Stimulated activated CD8-positive, alpha-beta memory T cell treated with anti-CD3 and anti-CD28 coated beads, Interleukin-15, amount 100 ng/mL, for 48 hours (primary cell): ENCODE measurements around the gene TSC1.

Source experiments
- DNase-seq, 2 donors: peaks; one replicate each; pipeline ENCODE4 v3.0.0-alpha.2; 2020; ENCODE audit warnings: low read depth in 2 of 2

The TSC1 gene

DNA sequence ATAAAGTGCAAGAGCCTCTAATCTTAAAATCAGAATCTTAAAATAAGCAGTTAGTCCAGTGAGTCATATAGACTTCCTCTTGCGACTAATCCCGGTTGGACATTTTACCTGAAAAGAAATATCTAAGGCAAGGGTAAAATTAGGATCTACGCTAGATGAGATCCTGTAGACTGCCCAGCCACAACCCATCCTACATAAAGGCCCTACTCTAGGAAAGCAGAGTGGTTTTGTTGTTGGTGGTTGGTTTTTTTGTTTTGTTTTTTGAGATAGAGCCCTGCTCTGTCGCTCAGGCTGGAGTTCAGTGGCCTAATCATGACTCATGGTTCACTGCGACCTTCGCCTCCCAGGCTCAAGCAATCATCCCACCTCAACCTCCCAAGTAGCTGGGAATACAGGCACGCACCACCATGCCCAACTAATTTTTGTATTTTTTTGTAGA is 6.9 kb downstream of the TSC1 start:
- no peak for DNase-seq

- no peak for DNase-seq
Measured at GRCh38 chr9:132935026-132935425, 9.4 kb downstream of the TSC1 start.

DNA sequence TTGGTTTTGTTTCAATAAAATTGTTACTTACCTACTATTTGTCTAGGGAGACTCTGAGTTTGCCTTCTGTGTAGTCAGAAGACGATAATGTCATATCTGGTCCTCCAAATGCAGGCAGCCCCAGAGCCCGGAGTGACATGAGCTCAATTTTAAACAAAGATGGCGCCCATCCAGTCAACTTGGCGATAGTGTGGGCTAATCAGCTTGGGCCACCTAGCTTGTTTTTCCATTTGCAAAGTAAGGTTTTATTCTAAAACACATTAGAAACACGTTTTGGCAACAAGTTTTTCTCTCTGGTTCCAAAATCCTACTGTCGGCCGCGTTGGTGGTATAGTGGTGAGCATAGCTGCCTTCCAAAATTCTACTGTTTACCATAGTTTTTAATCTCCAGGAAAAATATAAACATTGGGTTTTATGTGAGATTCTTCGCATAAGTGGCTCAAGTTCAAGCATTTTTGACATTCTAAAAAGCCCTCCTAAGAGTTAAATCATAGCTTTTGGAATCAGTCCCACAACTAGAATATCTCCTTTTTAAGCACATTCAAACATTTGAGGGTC is 13.2 kb downstream of the TSC1 start:
- DNase-seq: no peak

DNA sequence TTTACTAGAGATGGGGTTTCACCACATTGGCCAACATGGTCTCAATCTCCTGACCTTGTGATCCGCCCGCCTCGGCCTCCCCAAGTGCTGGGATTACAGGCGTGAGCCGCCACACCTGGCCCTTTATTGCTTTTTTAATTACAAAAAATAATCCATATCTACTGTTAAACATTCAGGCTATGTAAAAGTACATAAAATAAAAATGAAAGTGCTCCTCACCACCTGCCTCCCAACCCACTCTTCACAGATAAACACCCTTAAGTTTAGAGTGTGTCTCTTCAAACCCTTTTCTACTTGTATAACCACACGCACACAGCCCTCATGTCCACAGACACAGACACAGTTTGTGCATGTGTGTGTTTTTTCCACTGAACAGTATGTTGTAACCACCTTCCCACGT is 16.7 kb downstream of the TSC1 start:
- no peak for DNase-seq

GRCh38 chr9:132923346-132923902 is 21.0 kb downstream of the TSC1 start:
- DNase-seq: no peak

GRCh38 chr9:132919614-132920268 is 24.7 kb downstream of the TSC1 start:
- DNase-seq: no peak

DNA sequence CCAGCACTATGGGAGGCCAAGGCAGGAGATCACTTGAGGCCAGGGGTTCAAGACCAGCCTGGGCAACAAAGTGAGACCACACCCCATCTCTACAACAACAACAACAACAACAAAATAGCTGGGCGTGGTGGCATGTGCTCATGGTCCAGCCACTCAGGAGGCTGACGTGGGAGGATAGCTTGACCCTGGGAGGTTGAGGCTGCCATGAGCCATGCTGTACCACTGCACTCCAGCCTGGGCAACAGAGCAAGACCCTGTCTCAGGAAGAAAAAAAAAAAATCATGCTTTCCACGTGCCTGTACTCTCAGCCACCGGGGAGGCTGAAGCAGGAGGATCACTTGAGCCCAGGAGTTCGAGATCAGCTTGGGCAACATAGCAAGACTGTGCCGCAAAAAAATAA is 29.5 kb downstream of the TSC1 start:
- no peak for DNase-seq

GRCh38 chr9:132912131-132912530 is 32.3 kb downstream of the TSC1 start:
- no peak for DNase-seq

GRCh38 chr9:132910376-132910775 is 34.0 kb downstream of the TSC1 start:
- no peak for DNase-seq

DNA sequence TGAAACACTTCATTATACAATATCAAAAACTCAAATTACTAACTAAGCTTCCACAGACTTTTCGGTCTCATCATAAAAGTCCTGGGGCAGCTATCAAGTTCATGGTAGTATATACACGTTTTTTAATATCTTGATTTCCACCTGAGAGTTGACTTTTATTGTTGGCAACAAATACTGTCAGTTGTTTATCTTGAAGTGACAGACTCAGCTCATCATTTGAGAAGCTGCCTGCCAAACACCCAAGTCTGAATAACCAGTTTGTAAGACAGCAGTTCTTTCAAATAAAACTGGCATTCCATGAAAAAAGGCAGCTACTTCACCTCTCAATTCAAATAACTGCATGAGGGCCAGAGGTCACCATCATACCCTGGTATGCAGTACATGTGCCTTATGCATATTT is 35.1 kb downstream of the TSC1 start:
- no peak for DNase-seq

GRCh38 chr9:132908635-132909034 is 35.8 kb downstream of the TSC1 start:
- no peak for DNase-seq

DNA sequence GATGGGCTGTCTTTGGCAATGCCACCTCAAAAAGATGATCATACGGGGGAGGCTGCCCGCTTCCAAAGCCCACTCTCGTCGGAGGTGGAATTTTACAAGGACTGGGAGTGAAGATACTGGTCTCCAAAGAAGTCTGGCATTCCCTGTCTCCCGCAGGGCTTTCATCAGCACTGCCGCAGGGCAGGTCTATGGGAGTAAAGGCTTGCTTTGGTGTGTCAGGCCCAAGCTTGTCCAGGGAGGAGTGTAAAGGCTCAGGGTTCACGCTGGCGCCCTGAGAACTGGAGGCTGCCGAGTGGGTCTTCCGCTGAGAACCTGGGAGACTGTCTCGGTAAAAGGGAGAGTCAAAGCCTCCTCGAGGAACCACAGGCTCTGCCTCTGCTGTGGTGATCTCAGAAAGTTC is 38.7 kb downstream of the TSC1 start:
- DNase-seq: no peak

- DNase-seq: no peak
Measured at GRCh38 chr9:132903574-132904492, 40.6 kb downstream of the TSC1 start.

GRCh38 chr9:132901858-132902831 is 42.3 kb downstream of the TSC1 start:
- peak; percentile 42 to 46 for DNase-seq

- no peak for DNase-seq
Measured at GRCh38 chr9:132898051-132898450, 46.4 kb downstream of the TSC1 start.

- no peak for DNase-seq
Measured at GRCh38 chr9:132896906-132897305, 47.5 kb downstream of the TSC1 start.

- no peak for DNase-seq
Measured at GRCh38 chr9:132896264-132896663, 48.2 kb downstream of the TSC1 start.

DNA sequence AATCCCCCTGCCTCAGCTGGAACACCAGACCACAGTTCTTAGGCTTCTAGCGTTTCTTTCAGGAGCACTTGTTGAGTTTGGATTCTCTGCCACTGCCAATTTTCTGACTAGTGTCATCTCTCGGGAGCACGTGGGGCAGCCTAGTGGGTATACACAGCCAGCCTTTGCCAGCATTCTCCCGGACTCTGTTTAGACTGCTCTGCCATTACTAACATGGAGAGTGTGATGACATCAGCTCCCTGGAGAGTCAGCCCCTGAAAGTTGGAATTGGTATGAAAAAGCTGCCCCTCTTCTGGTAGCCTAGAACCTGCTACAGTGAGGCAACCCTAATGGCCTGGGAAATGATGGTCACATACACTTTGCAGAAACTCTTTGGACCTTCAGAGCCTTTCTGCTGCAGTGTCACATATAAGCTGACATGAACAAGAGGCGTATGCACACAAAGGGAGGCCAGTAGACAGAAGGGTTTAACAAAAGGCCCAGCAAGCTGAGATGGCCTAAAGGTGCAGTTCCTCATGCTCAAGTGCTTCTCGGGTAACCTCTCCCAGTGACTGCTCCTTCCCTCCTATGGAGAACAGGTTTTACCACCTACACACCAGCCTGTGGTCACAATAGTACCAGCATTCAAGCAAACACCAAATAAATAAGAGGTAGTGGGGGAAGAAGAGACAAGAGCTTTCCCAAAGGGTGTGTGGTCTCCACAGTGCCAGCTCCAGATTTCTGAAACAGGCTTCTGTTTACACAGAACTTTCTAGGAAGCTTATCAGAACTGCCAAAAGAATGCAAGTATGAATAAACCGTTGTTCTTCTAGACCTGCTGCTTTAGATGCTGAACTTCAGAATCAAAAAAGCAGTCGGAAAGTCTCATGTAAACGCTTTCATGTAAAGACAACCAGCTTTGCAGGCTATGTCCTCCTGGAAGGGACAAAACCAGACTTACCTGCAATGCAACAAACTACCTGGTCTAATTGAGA is 49.3 kb downstream of the TSC1 start:
- no peak for DNase-seq

- DNase-seq: no peak
Measured at GRCh38 chr9:132894346-132894745, 50.1 kb downstream of the TSC1 start.

- no peak for DNase-seq
Measured at GRCh38 chr9:132892400-132892799, 52.0 kb downstream of the TSC1 start.
